8988T (cell line): ENCODE data around the gene FXYD3.

Experiments used
- DNase-seq: peaks from one replicate; pipeline ENCODE4 v3.0.0; 2011

The FXYD3 gene

DNA sequence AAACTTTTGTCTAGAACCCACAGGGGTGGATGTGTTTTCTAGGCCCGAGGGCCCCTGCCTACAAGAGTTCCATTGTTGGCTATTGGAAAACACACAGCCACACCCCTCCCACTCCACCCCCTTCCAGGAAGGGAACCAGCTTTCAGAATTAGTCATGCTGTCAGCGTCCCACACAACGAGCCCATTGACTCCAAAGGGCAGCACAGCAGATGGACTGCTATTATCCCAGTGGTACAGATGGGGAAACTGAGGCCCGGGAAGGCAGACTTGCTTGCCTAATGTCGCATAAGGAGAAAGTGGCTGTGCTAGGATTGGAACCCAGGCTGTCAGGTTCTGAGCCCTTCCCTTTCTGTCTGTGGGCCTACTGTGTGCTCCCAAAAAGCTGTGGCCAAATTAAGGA, 8.1 kb upstream of the FXYD3 start:
- no peak for DNase-seq

DNA sequence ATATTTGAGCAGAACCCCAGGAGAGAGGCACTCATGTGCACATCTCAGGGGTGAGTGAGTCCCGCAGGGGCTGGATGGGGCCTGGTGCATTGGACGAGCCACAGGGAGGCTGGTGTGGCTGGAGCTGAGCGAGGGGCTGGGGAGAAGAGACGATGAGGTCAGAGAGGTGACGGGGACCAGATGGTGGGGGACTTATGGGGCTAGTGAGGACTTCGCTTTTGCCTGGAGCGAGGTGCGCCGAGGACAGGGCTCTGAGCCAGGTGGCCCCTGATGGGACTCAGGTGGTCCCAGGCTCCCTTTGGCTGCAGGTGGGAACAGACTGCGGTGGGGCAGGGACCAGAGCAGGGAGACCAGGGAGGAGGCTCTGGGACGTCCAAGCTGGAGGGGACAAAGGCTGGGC, 6.9 kb upstream of the FXYD3 start:
- no peak for DNase-seq

DNA sequence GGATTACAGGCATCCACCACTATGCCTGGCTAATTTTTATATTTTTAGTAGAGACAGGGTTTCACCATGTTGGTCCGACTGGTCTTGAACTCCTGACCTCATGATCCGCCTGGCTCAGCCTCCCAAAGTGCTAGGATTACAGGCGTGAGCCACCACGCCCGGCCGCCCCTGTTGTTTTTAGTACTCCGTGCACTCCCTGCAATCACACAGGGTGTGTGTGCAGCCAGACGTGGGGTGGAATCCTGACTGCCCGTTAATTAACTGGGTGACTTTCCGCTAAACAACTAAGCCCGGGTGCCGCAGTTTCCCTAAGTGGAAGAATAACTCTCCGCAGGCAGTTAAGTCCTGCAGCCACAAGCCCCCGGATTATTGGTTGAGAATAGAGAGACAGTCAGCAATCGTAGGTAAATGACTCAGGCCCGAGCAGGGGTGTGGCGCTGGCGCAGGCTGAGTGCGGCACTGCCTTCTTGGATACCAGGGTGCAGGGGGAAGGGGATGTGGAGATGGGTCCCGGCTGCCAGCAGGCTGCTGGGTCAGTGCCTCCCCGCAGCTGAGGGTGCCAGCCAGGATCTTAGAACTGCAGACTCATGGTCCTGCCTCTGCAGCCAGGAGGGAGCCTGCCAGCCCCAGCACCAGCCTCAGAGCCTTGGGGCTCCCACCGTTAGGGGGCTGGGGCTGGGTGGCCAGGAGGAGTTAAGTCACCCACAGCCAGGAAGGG, 6.1 kb upstream of the FXYD3 start:
- no peak for DNase-seq

DNA sequence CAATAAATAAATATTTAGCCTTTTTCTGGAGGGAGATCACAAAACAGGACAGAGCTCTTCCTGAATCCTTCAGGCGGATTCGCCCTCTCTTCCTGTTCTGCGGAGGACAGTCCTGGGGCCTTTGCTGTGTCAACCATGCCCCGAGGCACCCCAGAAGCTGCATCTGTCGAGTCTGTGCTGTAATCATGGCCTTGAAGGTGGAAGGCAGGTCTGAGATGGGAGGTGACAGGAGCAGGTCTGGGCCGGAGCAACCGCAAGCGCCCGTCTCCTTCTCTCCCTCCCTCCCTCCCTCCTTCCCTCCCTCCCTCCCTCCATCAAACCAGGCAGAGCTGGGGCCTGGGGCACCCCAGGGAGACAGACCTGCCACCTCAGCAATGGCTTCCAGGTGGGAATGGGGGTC, 4.6 kb upstream of the FXYD3 start:
- no peak for DNase-seq

DNA sequence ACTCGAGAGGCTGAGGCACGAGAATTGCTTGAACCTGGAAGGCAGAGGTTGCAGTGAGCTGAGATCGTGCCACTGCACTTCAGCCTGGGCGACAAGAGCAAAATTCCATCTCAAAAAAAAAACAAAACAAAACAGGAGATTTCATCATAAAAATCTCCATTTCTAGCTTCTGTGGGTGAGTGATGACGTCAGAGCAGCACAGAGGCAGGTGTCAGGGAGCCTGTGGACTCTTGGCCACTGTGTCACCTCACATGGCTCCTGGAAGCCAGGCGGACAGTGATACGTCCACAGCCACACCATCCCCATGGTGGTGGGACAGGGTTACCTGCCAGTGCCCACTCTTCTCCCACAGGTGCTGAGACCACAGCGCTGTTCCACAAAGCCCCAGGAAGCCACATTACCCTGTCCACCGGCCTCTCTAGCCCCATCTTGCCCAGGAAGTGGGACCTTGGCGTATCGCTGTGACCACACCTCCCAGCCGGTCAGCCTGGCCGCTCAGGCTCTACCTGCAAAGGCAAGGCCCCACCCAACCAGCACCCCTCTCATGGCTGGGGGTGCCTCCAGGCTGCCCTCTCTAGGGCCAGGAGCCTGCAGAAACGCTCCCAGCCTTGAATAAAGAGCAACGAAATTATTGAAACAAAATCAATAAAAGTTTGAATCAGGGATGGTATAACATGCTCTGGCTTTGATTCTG, 2.5 kb upstream of the FXYD3 start:
- no peak for DNase-seq

DNA sequence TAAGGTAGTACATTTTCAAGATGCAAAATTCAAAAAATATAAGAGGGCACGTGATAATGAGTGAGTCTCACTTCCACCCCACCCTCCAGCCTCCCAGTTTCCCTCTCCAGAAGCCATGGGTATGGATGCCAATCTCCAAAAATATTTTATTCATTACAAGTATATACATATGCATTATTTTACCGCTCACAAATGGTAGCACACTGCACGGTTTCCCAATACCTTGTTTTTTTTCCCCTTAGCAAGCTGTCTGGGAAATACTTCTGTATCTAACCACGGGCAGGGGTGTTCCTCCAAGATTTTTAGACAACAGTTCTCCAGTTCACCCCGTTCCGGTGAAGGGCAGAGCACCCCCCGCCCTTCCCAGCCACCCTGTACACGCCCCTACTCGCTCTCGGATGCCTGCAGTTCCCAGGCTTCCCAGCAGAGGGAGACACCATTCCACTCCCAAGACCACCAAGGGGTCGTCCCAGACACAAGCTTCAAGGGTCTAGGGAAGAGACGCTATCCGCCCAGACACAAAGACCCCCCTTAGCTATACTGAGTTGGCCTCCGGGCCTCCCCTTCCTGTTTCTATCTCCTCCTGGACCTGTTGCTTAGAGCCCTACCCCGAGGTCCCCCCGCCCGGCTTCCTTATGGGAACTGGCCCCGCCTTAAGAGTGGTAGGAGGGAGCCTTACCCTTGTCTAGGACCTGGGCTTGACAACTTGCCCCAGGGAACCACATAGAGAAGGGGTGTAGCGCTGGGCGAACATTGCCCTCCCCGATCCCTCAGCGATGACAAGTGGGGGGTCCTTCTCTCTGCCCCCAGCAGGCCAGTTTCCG, 1.1 kb upstream of the FXYD3 start:
- DNase-seq, result peak; percentile 93

DNA sequence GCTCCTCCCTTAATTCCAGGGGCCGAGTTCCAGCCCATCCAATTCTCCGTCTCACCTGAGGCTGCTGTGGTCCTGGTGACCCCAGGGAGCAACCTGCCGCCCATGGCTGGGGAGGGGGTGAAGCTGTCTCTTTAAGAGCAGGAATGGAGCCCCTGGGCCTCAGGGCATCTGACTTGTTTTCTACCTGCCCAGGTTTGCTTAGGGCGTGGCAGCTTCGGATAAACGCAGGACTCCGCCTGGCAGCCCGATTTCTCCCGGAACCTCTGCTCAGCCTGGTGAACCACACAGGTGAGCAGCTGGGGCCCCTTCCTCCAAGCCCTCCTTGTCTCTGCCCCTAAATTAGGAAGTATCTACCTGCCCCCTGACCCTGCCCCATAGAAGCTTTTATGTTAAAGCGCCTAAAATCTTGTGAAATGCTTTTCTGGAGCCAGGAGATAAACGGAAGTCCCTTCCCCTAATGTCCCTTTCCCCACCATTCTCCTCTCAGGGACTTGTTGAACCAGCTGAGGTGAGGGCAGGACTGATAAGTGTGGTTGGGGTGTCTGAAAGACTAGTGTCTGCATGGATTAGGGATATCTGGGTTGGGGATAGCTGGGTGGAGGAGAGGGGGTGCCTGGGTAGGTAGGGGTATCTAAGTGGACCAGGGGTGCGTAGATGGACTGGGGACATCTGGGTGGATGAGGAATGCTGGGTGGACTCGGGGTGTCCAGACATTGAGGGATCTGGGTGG, 614 bp downstream of the FXYD3 start:
- no peak for DNase-seq

DNA sequence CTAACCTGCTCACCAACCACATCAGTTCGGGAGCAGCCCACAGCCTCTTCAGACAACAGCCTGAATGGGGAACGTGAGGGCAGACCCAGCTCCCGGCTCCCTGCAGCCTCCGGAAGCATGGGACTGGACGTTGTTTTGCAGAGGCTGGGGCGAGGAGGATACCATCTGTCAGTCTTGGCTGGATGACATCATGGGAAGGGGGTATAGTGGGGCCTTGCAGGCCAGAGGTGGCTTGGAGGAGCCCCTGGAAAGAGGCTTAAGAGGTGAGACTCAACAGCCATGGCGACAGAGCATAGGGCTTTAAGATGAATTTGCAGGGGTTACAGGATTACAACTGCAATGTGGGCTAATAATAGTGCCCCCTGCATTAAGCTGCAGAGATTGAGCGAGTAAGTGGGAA, 1.5 kb downstream of the FXYD3 start:
- DNase-seq, result no peak

DNA sequence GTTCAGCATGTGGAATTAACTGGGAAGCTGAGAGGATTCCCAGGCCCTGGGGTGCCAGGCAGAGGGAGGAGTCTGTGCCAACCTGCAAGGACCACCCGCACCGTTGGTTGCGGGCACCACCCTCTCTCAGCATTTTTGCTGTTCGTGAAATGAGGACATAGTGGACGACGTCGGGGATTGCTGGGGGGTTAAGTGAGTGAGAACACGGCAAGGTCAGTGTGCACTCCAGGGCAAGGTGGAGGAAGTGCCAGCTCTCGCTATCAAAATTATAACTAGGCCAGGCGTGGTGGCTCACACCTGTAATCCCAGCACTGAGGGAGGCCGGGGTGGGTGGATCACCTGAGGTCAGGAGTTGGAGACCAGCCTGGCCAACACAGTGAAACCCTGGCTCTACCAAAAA, 2.2 kb downstream of the FXYD3 start:
- no peak for DNase-seq

DNA sequence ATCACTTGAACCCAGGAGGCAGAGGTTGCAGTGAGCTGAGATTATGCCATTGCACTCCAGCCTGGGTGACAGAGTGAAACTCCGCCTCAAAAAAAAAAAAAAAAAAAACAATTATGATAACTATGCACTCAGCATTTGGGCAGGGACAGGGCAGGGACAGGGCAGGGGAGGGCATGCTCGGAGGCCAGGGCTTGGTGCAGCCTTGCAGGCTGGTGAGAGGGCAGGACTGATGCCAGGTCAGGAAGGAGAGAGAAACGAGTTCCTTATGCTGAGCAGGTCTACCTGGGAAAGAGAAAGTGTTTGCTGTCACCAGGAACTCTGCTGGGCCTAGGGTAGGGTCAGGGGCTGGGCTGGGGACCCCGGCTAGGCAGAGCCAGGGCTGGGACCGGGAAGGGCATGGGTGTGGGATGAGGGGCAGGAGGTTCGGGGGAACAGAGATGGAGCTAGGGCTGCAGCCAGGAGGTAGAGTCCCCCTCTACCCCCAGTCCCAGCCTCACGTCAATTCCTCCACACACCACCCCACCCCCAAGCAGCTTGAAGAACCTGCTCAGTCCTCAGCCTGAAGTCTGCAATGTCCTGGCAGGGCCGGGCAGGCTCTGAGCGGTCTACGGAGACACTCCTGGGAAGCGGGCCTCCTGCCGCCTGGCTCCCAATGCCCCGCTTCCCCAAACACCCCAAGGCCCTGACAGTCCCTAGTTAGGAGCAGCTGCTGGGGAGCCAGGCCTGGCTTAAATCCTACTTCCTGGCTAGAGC, 2.8 kb downstream of the FXYD3 start:
- DNase-seq, result no peak

DNA sequence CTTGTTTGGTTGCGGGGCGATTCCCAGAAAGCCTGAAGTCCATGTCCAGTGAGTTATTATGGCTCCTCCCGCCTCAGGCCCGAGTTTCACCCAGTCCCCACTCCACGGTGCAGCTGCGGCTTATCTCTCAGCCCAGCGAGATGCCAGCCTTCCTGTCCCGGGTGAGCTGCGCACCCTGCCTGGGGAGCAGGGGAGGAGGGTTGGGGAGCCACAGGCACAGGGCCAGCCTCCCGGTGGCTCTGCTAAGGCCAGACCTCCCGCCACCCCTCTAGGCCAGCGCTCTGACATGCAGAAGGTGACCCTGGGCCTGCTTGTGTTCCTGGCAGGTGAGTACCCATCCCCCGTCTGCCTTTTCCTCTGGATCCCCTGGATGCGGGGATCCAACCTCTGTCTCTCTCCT, 3.5 kb downstream of the FXYD3 start:
- DNase-seq, result no peak

DNA sequence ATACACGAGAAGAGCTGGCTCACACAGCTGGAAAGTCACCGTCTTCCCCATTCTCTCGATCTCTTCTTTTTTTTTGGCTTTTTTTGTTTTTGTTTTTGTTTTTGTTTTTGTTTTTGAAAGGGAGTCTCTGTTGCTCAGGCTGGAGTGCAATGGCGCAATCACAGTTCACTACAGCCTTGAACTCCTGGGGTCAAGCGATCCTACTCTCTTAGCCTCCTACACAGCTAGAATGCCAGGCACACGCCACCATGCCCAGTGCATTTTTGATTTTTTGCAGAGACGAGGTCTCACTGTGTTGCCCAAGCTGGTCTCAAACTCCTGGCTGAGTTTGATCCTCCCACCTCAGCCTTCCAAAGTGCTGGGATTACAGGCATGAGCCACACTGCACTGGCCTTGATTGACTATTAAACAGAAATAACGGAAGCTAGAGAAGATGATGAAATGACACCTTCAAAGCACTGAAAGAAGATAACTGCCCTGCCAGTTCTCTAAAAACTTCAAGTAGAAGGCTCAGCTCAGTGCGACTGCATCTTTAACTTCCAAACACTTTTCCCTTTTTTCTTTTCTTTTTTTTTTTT, 4.0 kb downstream of the FXYD3 start:
- no peak for DNase-seq

DNA sequence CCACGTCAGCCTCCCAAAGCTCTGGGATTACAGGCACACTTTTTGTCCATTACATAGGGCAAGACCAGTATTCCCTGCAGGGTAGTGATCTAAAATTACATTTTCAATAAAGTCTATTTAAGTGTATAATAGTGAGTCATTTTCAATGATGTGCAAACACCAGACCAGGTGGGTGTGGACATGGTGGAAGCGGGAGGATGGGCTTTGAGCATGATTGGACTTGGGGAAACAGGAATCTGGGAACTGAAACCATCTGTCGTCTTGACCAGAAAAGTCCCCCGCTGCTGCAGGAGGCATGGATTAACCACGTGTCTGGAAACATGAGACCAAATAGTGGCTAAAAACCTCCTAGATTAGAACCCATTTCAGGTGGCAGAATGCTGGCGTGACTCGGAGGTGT, 4.9 kb downstream of the FXYD3 start:
- DNase-seq, result no peak

DNA sequence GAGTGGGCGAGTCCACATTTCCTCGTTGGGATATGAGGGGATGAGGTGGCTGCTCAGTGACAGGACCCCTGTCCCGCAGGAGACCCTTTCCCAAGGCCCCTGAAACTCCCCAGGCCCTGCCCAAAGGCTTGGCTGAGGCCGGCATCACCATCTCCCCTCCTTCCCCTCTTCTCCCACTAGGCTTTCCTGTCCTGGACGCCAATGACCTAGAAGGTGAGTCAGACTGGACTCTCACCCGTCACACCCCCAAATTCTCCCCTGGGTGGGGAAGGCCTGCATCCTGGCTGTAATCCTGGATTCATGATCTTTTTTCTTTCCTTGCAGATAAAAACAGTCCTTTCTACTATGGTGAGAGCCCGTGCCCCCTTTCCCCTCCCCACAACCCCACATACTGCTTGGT, 5.3 kb downstream of the FXYD3 start:
- DNase-seq, result no peak

DNA sequence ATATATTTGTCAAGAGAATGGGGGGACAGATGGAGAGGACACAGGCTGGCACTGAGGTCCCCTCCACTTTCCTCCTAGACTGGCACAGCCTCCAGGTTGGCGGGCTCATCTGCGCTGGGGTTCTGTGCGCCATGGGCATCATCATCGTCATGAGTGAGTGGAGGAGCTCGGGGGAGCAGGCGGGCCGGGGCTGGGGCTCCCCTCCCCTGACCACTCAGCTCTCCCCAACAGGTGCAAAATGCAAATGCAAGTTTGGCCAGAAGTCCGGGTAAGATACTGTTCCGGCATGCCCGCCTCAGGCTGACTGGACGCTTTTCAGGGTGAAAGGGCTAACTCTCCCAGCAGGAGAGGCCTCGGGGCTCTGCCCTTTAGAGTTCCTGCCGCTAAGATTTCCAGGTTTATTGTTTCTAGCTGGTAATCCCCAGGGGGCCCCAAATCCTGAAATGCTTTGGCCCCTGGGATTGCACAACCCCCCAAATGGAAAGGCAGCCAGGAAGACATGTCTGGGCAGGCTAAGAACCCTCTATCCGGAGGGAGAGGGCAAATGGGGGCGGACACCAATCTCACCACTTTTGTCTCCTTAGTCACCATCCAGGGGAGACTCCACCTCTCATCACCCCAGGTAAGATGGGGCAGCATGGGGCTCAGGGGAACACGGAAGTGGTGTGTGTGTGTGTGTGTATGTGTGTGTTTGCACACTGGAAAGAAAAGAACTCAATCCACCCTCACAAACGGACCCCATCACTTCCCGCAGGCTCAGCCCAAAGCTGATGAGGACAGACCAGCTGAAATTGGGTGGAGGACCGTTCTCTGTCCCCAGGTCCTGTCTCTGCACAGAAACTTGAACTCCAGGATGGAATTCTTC, 7.3 kb downstream of the FXYD3 start:
- DNase-seq, result no peak

DNA sequence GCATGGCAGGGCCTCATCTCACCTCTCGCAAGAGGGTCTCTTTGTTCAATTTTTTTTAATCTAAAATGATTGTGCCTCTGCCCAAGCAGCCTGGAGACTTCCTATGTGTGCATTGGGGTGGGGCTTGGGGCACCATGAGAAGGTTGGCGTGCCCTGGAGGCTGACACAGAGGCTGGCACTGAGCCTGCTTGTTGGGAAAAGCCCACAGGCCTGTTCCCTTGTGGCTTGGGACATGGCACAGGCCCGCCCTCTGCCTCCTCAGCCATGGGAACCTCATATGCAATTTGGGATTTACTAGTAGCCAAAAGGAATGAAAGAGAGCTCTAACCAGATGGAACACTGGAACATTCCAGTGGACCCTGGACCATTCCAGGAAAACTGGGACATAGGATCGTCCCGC, 8.0 kb downstream of the FXYD3 start:
- DNase-seq, result no peak

DNA sequence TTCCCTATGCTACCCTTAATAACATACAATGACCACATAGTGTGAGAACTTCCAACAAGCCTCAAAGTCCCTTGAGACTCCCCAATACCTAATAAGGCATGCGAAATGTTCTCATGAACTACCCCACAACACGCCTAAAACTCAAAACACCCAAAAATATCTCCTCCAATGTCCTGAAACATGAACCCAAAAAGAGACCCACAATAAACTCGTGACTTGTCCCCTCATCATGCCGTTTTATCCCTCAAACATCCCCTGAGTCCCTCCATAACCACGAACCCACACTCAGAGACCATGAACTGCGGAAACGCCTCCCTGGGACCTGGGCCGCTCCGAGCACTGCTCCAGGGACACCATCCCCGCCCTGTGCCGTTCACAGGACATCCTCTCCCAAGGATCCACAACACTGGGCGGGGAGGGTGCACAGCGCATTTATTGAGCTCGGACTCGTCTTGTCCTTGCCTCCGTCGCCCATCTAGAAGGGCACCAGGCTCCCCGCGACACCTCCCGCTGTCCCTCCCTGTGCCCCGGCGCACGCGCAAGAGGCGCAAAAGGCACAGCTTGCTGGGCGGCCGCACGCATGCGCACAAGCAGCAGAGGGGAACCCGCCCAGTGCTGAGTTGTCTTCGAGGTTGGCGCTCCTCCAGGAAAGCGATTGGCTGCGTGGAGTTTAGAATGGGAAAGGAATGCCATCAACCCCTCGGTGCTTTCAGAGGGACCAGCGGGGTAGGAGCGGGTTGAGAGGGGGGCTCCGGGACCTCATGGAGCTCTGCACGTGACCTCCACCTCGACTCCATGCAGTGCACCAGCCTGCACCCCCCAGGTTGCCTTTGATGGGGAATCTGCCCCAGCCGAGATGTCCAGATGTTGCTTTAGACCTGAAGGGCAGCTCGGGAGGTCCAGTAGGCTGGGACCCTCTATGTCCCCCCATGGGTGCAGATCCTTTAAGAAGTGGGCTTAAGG, 8.8 kb downstream of the FXYD3 start:
- peak; percentile 98 for DNase-seq

DNA sequence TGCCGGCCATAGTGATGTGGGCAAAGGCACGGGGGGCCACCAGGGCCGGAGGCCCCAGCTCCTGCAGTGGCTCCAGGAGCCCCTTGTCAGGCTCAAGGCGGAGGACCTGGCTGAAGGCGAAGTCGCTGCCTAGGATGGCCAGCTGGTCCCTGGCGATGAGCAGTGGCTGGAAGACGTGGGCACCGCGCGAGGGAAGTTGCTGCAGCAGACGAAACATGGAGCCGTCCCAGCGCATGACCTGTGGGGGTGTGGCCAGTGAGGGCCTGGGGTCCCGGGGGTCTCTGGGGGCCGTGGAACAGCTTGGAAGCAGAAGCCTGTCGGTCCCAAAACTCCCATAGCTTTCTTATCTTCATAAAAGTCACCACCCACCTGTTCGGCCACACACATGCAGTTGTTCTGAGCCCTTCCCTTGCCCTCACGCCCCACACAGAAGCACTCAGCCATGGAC, 9.7 kb downstream of the FXYD3 start:
- DNase-seq, result no peak

DNA sequence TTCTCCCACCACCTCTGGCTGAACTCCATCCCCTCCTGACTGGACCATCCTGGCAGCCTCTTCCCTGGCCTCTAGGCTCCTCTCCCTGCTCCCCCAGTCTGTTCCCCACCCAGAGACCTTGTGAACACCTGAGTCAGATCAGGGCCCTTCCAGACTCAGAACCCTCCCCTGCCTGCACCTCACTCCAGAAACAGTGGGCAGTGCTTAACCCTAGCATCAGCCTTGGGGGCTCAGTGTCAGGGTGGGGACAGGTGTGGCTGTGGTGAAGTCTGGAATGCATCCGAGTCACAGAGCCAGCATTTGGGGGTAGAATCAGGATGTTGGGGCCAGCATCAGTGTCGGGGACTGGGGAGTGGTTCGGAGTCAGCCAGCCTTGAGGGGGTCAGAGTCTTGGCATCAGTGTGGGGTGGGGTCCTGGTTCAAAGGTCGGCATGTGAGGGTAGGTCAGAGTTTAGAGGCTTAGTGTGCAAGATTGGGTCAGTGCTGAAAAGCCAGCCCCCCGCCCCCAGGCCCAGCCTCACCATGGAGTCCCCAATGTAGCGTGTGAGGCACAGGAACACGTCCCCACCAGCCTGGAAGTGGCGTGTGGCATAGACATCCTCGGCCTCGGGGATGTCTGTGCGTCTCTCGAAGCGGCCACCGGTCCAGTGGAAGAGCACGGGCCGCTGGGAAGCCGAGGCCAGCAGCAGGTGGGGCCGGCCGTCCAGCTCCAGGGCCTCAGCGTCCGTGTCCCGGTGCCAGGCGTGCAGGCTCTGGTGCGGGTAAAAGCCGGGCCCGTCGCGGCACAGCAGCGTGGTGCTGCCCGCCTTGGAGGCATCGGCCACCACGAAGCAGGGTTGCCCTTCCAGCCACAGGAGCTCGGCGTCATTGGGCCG, 10.4 kb downstream of the FXYD3 start:
- no peak for DNase-seq
